GM21515 (cell line): ENCODE data around the gene WIZ.

Source experiments
- ATAC-seq: cut with Tn5 transposase; IDR thresholded peaks from one replicate; pipeline ENCODE4 v1.9.1; 2021; ENCODE audit not compliant: unreplicated experiment

The WIZ gene

GRCh38 chr19:15445807-15446376 lies 3.9 kb downstream of the WIZ start:
- ATAC-seq, result no peak

GRCh38 chr19:15445227-15445605 lies 4.5 kb downstream of the WIZ start:
- no peak for ATAC-seq

DNA sequence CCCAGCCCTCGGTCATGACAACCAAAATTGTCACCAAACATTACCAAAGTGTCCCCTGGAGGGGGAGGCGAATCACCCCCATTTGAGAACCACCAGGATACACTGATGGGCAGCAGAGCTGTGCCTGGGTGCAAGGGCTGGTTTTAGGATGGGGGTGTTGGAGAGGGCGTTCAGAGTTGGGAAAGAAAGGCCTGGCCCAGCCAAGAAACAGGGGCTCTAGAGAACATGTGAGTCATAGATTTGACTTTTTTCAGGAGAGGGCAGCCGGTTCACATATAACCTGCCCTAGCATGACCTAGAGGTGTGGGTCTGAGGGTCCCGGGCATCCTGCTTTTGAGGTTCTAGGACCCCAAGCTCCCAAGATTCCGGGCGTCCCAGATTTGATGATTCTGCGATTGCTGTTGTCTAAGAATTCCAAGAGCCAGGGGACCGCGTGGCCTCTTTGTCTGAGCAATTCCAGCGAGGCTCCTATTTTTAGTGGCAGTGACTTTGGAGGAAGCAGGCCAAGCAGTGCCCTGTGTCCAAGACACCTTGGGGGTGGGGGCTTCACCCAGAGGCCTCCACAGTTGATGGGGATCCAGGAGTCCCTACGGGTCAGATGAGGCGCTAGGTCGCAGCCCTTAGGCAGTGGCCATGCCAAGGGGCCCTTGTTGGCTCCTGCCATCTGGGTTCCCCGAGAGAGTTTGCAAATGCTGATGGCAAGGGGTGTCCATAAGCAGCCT lies 5.1 kb downstream of the WIZ start:
- ATAC-seq, result no peak

GRCh38 chr19:15443838-15444237 lies 5.9 kb downstream of the WIZ start:
- no peak for ATAC-seq

- no peak for ATAC-seq
These were observed 6.4 kb downstream of the WIZ start for GRCh38 chr19:15443325-15443724.

DNA sequence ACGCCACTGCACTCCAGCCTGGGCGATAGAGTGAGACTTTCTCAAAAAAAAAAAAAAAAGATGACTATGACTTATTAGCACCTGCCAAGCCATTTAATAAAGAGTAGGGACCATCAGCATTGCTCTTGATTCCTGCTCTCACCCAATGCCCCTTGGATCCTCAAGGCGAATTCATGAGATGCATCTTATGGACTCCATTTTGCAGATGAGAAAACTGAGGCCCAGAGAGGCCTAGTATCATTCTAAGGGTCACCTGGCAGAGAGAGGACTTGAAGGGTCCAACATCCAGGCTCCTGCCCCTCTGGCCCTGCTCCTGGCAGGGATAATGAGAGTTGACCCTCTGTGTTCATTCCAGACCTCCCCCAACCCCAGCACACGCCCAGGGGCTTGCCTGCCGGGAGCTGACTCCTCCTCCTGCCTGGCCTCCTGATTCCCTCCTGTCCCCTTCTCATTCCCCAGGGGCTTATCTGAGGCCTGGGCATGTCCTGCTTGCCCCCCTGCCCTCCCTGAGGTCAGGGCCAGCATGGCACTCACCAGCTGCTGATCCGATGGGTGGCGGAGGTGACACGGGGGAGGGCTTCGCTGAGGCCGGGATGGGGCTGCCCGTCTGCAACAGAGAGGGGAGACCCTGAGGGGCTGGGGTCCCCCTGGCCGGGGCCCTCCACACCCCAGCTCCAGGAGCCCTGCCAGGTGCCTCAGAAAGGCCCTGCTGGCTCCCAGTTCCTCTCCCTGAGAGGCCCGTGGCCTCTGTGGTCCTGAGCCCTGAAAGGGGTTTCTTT lies 7.4 kb downstream of the WIZ start:
- no peak for ATAC-seq

- no peak for ATAC-seq
These were observed 8.4 kb downstream of the WIZ start for GRCh38 chr19:15441317-15441716.

- ATAC-seq, result no peak
These were observed 9.7 kb downstream of the WIZ start for GRCh38 chr19:15439821-15440641.

- no peak for ATAC-seq
These were observed 10.5 kb downstream of the WIZ start for GRCh38 chr19:15439078-15439799.

DNA sequence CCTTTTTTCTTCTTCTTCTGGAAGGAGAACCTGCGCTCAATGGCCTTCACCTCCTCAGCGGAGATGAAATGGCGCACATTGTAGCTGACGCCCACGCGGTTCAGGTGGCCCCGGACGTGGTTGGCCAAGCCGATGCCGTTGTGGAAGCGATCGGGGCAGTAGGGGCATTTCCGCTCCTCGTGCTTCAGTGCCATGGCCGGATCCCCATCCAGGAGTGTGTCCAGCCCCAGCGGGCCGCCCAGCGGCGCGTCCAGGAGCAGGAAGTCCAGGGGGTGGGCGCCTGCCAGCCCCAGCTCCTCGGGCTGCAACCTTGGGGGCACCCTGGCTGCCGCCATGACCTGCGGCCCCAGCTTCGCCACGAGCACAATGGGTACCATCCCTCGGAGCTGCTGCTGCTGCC lies 11.2 kb downstream of the WIZ start:
- no peak for ATAC-seq

GRCh38 chr19:15438124-15438496 lies 11.6 kb downstream of the WIZ start:
- ATAC-seq, result no peak

DNA sequence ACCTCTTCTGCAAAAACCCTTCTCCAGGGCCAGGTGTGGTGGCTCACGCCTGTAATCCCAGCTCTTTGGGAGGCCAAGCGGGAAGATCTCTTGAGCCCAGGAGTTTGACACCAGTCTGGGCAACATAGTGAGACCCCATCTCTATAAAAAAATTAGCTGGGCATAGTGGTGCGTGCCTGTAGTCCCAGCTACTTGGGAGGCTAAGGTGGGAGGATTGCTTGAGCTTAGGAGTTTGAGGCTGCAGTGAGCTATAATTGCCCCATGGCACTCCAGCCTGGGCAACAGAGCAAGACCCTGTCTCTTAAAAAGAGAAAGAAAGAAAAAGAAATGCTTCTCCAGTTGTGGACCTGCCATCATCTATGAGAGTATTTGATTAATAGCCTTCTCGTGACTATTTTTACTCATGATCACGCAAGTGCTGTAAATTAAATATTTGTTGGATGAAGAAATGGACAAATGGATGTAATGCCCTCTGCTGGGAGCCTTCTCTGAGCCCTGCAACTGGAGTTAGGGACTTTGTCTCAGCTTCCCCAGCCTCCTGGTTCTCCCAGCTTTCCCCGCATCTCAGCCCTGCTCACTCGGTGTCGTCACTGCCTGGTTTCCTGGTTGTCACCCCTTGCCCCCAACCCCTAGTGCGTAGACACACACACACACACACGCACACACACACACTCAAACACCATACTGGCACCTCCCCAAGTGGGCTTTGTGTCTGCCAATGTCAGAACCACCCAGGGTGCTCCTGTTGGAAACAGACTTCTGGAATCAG lies 12.2 kb downstream of the WIZ start:
- ATAC-seq, result no peak

DNA sequence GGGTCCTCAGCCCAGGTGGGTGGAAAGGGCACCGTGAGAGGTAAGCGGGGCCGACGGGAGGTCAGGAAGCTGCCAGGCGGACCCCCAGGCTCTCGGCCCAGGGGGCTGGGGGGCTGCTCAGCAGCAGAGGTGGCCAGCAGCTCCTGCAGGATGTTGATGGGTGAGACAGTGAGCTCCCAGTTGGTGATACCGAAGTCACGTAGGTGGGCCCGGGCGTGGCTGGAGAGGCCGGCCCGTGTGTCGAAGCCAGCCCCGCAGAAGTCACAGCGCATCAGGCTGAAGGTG lies 13.0 kb downstream of the WIZ start:
- ATAC-seq, result no peak

DNA sequence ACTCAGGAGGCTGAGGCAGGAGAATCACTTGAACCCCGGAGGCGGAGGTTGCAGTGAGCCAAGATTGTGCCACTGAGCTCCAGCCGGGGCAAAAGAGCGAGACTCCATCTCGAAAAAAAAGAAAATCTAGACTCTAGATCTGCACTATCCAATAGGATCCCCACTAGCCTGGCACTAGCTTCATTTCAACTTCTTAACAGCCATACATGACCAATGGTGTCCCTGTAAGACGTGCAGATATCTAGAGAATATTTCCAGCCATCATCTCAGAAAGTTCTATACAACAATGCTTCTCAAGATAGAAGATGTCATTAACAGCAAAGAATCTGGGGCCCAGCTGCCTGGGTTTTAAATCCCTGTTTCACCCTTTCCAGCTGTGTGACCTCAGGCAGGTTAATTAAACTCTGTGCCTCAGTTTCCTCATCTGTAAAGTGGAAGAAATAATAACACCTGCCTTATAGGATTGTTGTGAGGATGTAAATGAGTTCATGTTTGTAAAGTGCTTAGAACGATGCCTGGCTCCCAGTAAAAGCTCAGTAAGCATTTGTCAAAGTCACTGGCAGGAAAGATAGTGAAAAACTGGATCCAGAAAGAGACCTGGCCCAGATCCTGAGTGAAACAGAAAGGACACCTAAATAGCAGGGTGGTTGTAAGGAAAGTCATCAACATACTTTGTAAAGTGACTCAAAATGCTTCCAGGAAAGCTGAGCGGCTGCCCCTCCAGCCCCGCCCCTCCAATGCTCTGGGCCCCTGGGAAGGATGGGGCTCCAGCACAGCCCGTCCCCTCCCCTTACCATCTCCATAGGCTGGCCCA lies 13.5 kb downstream of the WIZ start:
- no peak for ATAC-seq

GRCh38 chr19:15433519-15434069 lies 16.2 kb downstream of the WIZ start:
- no peak for ATAC-seq

DNA sequence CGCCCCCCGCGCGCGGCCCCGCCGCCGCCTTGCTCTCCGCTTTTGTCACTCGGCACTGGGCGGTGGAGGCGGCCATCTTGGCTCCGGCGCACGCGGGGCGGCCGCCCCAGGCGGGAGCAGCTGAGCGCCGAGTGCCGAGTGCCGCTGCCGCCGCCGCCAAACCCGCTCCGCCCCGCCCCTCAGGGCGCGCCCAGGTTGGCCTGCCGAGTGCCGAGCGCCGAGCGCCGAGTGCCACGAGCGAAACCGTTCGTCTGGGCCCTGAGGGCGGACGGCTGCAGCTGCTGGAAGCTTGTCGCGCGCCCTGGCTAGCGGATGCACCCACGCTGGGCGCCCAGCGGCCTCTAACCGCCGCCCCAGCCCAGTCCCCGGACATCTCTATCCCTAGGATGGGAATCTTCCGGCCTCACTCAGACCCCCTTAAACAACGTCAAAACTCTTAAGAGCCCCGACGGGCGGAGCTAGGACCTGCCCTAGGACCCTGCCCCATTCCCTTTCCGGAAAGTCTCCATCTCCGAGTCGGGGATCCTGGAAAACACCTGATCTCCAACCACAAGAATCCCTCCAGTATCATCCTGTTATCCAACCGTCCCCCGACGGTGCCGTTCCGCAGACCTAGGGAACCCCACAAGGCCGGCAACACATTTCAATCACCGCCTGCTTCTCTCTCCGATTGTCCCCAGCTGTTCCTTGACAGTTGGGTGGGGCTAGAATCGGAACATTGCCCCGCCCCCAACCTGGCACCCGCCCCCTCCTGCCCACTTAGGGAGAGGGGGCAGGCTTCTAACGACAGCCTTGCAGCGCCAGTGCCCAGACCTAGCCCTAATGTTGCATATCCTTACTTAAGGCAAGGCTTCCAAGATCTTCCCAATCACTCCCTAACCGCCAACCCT lies 16.9 kb downstream of the WIZ start:
- ATAC-seq, result peak; percentile 78

DNA sequence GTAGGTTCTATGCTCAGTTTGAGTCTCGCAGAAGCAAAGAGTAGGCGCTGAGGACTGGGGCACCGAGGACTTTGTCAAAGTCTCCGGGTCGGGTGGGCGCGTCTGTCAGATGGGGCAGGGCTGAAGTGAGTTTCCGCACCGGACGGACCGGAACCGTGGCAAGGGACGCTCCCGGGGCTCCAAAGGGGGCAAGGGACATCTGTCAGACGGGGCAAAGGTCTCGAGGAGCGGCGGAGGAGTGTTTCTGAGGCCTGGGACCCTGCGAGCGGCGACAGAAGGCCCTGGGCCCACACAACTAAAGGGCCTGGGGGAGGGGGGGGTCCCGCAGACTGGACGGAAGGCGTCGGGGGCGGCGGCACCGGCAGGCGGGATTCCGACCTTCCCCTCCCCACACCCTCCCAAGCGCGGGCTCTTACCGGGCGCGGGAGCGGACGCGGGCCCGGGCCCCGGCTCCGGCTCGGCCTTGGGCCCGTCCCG lies 17.7 kb downstream of the WIZ start:
- ATAC-seq, result no peak

DNA sequence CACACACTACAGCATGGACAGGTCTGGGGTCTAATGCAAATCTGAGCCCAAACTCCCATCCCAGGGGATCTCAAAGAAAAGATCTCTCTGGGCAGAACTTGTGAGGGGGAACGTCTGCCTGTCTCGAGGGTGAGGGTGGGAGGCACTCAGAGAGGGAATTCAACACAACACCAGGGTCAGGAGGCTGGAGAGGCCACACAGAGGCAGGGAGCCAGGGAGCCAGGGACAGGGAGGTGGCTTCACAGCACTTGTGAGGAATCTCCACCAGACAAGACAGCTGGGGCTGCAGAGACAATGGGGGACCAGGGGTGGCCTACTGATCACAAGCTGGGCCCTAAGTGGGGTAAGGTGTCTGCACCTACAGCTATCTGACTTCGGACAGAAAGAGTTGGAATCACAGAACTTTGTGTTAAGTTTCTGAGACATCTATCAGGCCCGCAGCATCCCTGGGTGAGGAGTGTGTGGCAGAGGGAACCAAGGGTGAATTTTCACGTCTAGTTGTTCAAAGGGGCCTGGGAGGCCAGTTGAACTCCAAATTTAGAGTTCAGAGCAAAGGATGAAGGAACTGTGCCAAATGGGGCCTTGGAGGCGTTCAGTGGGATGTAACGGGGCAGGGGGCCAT lies 18.2 kb downstream of the WIZ start:
- no peak for ATAC-seq
